ENCODE results near the gene ITGA8.

The ITGA8 gene

DNA sequence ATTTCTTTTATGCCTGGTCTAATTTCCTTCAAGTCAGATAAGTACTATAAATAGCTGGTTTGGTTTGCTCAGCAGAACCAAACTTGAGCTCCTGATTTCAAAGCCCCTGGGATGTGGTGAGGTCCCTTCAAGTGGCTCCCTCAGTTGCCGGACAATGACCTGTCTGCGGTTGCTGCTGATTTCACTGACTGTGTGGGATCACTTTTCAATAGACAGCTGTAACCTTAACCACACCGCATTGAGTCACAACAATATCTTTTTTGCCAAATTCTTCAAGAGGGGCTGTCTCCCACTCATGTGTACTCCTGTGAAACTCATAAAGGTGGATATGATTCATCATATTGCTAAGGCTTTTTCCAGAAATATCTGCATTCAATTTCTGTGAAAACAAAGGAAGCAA is 23.1 kb upstream of the ITGA8 start:
- TF ChIP-seq, protein P1, sequence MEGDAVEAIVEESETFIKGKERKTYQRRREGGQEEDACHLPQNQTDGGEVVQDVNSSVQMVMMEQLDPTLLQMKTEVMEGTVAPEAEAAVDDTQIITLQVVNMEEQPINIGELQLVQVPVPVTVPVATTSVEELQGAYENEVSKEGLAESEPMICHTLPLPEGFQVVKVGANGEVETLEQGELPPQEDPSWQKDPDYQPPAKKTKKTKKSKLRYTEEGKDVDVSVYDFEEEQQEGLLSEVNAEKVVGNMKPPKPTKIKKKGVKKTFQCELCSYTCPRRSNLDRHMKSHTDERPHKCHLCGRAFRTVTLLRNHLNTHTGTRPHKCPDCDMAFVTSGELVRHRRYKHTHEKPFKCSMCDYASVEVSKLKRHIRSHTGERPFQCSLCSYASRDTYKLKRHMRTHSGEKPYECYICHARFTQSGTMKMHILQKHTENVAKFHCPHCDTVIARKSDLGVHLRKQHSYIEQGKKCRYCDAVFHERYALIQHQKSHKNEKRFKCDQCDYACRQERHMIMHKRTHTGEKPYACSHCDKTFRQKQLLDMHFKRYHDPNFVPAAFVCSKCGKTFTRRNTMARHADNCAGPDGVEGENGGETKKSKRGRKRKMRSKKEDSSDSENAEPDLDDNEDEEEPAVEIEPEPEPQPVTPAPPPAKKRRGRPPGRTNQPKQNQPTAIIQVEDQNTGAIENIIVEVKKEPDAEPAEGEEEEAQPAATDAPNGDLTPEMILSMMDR (conservative IDR thresholded peaks at IDR 0.05; ENCODE audit: low read length) = no peak
- no peak for DNase-seq (ENCODE audit: low read depth)
- H3K4me3 ChIP-seq (ENCODE audit: low read length) = no peak overlapping the region

DNA sequence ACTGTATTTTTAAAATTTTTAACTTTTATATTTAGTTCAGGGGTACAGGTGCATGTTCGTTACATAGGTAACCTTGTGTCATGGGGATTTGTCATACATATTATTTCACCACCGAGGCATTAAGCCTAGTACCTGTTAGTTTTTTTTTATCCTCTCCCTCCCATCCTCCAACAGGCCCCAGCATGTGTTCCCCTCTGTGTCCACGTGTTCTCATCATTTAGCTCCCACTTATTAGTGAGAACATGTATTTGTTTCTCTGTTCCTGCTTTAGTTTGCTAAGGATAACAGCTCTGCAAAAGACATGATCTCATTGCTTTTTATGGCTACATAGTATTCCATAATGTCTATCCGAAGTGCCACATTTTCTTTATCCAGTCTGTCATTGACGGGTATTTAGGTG is 22.4 kb upstream of the ITGA8 start:
- TF ChIP-seq, protein P1 (conservative IDR thresholded peaks at IDR 0.05; ENCODE audit: low read length) = no peak
- no peak overlapping the region for H3K4me3 ChIP-seq (ENCODE audit: low read length)
- no peak for DNase-seq (ENCODE audit: low read depth)

DNA sequence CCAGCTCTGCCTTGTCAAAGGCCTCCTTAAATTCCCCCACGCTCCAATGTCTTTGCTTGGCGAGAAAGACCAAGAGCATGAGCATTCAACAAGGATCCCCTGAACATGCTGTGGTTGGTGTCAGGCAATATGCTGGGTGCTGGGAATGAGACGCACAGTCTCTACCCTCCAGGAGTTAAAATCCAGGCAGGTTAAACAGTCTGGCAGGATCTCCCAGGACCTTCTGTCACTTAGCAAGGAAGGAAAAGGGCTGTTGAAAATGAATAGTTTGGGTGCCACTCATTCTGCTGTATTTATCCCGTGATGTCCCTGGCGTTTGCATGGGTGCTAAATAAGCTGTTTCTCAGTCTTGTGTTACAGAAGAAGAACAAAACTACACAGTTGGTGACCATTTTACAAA is 21.9 kb upstream of the ITGA8 start:
- TF ChIP-seq, protein P1 (conservative IDR thresholded peaks at IDR 0.05; ENCODE audit: low read length) = no peak
- DNase-seq (ENCODE audit: low read depth) = no peak
- no peak overlapping the region for H3K4me3 ChIP-seq (ENCODE audit: low read length)

DNA sequence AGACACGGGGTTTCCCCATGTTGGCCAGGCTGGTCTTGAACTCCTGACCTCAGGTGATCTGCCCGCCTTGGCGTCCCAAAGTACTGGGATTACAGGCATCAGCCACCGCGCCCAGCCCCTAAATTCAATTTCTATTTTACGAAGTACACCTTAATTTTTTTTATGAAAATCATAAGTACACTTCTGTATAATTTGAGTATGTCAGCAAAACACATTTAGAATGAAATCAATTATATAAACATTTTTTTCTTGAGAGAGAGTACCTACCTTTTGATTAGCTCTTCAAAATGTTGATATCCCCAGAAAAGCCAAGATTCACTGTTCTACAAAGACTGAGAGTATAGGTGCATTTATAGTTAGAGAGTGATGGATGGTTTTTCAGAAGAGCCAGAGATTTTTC is 20.5 kb upstream of the ITGA8 start:
- H3K4me3 ChIP-seq (ENCODE audit: low read length) = no peak overlapping the region
- TF ChIP-seq, protein P1 (conservative IDR thresholded peaks at IDR 0.05; ENCODE audit: low read length) = no peak
- no peak for DNase-seq (ENCODE audit: low read depth)

DNA sequence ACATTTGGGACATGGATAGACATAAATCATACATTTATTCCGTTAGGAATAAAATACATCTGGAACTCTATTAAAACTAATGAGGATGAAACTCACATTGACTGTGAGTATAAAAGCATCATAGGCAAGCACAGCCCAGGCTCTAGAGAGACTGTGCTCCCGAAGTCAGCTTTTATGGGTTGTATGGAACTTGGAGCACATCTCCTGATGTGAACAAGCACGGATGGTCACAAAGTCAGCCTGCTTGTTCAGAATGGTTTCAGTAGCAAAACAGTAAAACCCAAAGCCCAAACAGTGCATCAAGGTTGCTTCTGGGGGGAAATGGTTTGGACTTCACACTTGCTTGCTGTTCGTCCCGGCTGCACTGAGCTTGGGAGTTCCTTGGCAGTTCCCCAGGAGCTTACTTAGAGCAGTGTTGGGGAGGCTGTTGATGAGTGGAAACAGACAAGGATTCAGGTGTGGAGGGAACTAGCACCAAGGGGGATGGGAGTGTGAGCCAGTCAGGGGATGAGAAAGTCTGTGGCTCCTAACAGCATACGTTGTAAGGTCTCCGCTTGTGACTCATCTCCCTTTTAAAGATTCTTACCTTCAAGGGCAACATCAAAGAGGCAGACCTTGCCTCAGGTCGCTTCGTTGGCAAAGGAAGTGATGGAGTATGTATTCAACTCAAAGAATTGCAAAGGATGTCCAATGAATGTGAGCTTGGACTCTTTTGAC is 19.7 kb upstream of the ITGA8 start:
- no peak for DNase-seq (ENCODE audit: low read depth)
- TF ChIP-seq, protein P1 (conservative IDR thresholded peaks at IDR 0.05; ENCODE audit: low read length) = no peak

DNA sequence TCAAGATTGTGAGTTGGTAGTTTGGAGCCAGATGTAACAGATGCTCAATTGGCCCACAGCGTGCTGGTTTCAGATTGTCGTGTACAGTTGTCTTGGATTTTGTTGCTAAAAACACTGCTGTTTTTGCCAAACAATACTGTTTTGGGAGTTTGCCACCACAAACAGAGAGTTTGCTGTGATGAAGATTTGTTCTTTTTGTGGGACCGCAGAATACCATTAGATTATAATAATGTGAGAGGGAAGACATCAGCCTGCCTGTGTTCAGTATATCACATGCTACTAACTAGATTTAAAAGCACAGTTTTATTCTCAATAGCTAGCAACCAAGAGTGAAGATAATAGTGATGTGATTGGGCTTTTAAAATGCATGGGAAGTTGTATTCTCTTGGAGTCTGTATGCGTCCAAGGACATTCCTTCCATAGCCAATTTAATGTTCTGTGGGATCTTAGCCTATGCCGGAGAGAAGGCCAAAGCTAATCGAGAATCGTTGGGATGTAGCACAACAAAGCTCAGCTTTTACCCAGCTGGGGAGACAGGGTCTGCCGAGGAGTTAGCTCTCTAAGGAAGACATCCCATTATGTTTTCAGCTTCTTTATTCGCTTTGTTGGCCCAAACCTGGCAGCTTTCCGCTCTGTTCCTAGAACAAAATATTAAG is 18.7 kb upstream of the ITGA8 start:
- no peak overlapping the region for H3K4me3 ChIP-seq (ENCODE audit: low read length)
- peak; percentile 91 for DNase-seq (ENCODE audit: low read depth)
- TF ChIP-seq, protein P1 (conservative IDR thresholded peaks at IDR 0.05; ENCODE audit: low read length) = no peak

More for the DNA sequence above, 19.7 kb upstream of the ITGA8 start:
- H3K4me3 ChIP-seq (ENCODE audit: low read length) = no peak overlapping the region

DNA sequence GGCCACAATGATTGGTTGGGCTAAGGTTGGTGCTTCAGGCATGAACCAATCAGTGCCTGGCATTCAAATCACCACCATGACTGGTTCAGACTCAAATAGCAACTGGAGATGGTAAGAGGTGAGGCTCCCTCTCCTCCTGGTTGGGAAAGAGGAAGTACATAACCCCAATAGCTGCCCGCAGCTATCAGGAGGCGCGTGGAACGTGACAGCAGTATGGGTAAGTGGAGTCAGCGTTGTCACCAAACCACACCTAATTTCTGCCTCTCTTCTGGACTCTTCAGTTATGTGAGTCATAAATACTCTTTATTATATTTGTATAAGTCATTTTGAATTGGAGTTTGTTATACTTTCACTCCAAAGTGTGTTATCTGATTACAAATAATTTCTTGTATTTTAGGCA is 17.9 kb upstream of the ITGA8 start:
- DNase-seq (ENCODE audit: low read depth) = peak; percentile 29
- no peak overlapping the region for H3K4me3 ChIP-seq (ENCODE audit: low read length)
- TF ChIP-seq, protein P1 (conservative IDR thresholded peaks at IDR 0.05; ENCODE audit: low read length) = no peak
